K562 (cell line): ENCODE results near the gene MYCBPAP. TPM values are rescaled to one million over a fixed set of nuclear protein-coding genes. Genes with fewer than 3 reads are reported as not detected.

Experiments
- ATAC-seq: fragments of 200-7000 bp; cut with Tn5 transposase; 3 replicates; pipeline ENCODE4 v1.9.1; 2020; ENCODE audit warnings: moderate library complexity
- BruUV-seq: library from RNA; stranded (reverse); fragments of 400-500 nt; replicated peaks from 2 replicates; lab custom pipeline; 2021; lab: Mats Ljungman, UMichigan
- CTCF ChIA-PET: fragments of 300-600 bp; formaldehyde crosslinking; extraction: SDS; loops from one replicate; lab custom pipeline; 2021; ENCODE audit warnings: low intra/inter-chr PET ratio; lab: Yijun Ruan, JAX
- POLR2A ChIA-PET: fragments of 300-600, 350-650 bp; sonication (Branson Sonifier 250); formaldehyde crosslinking; extraction: SDS; loops from one replicate; lab custom pipeline; 2021; ENCODE audit warnings: antibody characterized with exemption, inconsistent platforms; lab: Yijun Ruan, JAX
- DNase-seq, 4 experiments: peaks; one replicate each; pipeline versions ENCODE4 v3.0.0 to v3.0.0-alpha.2; 2011 to 2018; ENCODE audit warnings: low spot score in 3 of 4, mixed read lengths in 3 of 4; ENCODE audit errors: extremely low read depth in 1 of 4
- FAIRE-seq: peaks from 2 replicates; lab custom pipeline; 2011; peaks lifted over from hg19 to GRCh38; lab: Jason Lieb, UNC
- H2AFZ ChIP-seq: 2 replicates; pipeline ENCODE4 v1.6.0; 2011; ENCODE audit warnings: low read depth, low read length, control low read depth, inconsistent platforms
- H3K27ac ChIP-seq: fragments of 200-600 bp; 3 replicates; pipeline ENCODE4 v1.8.0; 2011; ENCODE audit warnings: low read depth, mild to moderate bottlenecking, control low read depth, inconsistent platforms, low read length, moderate library complexity, mixed read lengths; ENCODE audit errors: extremely low read depth
- H3K27me3 ChIP-seq, 2 experiments: fragments of 300-600 bp in 1 of 2; 2 replicates in 1 of 2; 3 replicates in 1 of 2; pipeline versions ENCODE4 v1.6.0 to v1.8.0; 2011; ENCODE audit warnings: inconsistent platforms in 2 of 2, low read length in 2 of 2, mild to moderate bottlenecking in 1 of 2, mixed read lengths in 1 of 2, moderate library complexity in 1 of 2; ENCODE audit not compliant: control insufficient read depth in 2 of 2, insufficient read depth in 2 of 2
- H3K36me3 ChIP-seq: fragments of 300-600 bp; 3 replicates; pipeline ENCODE4 v1.8.0; 2011; ENCODE audit warnings: mild to moderate bottlenecking, low read length, inconsistent platforms; ENCODE audit not compliant: control insufficient read depth, insufficient read depth
- H3K4me1 ChIP-seq, 2 experiments: fragments of 200-600 bp in 1 of 2; replicated peaks in 1 of 2; 2 replicates in 1 of 2; 3 replicates in 1 of 2; pipeline versions ENCODE4 v1.5.1 to v1.8.0; 2011; ENCODE audit warnings: inconsistent platforms in 2 of 2, low read length in 2 of 2, mild to moderate bottlenecking in 1 of 2, mixed read lengths in 1 of 2, moderate library complexity in 1 of 2; ENCODE audit not compliant: control insufficient read depth in 2 of 2, insufficient read depth in 2 of 2
- H3K4me2 ChIP-seq: 2 replicates; pipeline ENCODE4 v1.6.1; 2011; ENCODE audit warnings: low read length, control low read depth, inconsistent platforms, mixed read lengths; ENCODE audit not compliant: insufficient read depth
- H3K4me3 ChIP-seq: fragments of 200-600 bp; sonication (generic), shearing (Covaris generic); 2 replicates; pipeline ENCODE4 v1.5.1; 2016; ENCODE audit warnings: control low read depth, inconsistent platforms
- H3K79me2 ChIP-seq: fragments of 200-600 bp; 3 replicates; pipeline ENCODE4 v1.8.0; 2011; ENCODE audit warnings: low read length, inconsistent platforms; ENCODE audit not compliant: control insufficient read depth, insufficient read depth
- H3K9ac ChIP-seq, 2 experiments: 2 replicates each; pipeline versions ENCODE4 v1.6.0 to v1.6.1; 2011; ENCODE audit warnings: low read depth in 2 of 2, low read length in 2 of 2, control low read depth in 1 of 2, inconsistent platforms in 1 of 2, mild to moderate bottlenecking in 1 of 2, mixed read lengths in 1 of 2; ENCODE audit not compliant: insufficient read depth in 1 of 2
- H3K9me1 ChIP-seq: one replicate; pipeline ENCODE4 v1.6.0; 2011; ENCODE audit warnings: inconsistent platforms, mild to moderate bottlenecking, low read length, moderate library complexity; ENCODE audit not compliant: control insufficient read depth, insufficient read depth
- H3K9me3 ChIP-seq: replicated peaks from 2 replicates; pipeline ENCODE4 v1.5.1; 2011; ENCODE audit warnings: low read depth, low read length, inconsistent platforms; ENCODE audit not compliant: control insufficient read depth, insufficient read depth
- H4K20me1 ChIP-seq: replicated peaks from 2 replicates; pipeline ENCODE4 v1.6.1; 2011; ENCODE audit warnings: low read length, inconsistent platforms, mixed read lengths; ENCODE audit not compliant: control insufficient read depth, insufficient read depth
- ASH1L ChIP-seq: fragments of 450-650 bp; IDR thresholded peaks from 2 replicates; pipeline ENCODE4 v1.6.1; 2018; ENCODE audit warnings: borderline replicate concordance, mild to moderate bottlenecking, low read depth; ENCODE audit not compliant: partially characterized antibody
- CBFA2T2 ChIP-seq: fragments of 450-650 bp; conservative IDR thresholded peaks from 2 replicates; pipeline ENCODE4 v1.6.1; 2017; ENCODE audit warnings: mild to moderate bottlenecking
- E2F1 ChIP-seq: sonication (generic); formaldehyde crosslinking; IDR thresholded peaks from 2 replicates; pipeline ENCODE4 v1.8.1; 2023; ENCODE audit warnings: mild to moderate bottlenecking, missing genetic modification reagents, moderate library complexity
- EWSR1 ChIP-seq: fragments of 450-650 bp; IDR thresholded peaks from 2 replicates; pipeline ENCODE4 v1.6.1; 2018; ENCODE audit warnings: borderline replicate concordance, mild to moderate bottlenecking, low read depth, moderate library complexity; ENCODE audit not compliant: partially characterized antibody
- HMGXB4 ChIP-seq: sonication (generic); formaldehyde crosslinking; IDR thresholded peaks from 2 replicates; pipeline ENCODE4 v1.8.1; 2023; ENCODE audit warnings: mild to moderate bottlenecking, missing genetic modification reagents
- ILK ChIP-seq: fragments of 450-650 bp; IDR thresholded peaks from 2 replicates; pipeline ENCODE4 v1.6.1; 2016; ENCODE audit warnings: missing genetic modification characterization, low read depth, mild to moderate bottlenecking, missing compliant biosample characterization, moderate library complexity, borderline replicate concordance
- MCM2 ChIP-seq: fragments of 450-650 bp; IDR thresholded peaks from 2 replicates; pipeline ENCODE4 v1.6.1; 2017; ENCODE audit warnings: low read depth, mild to moderate bottlenecking
- NCOA4 ChIP-seq: fragments of 450-650 bp; IDR thresholded peaks from 2 replicates; pipeline ENCODE4 v1.6.1; 2018; ENCODE audit warnings: mild to moderate bottlenecking; ENCODE audit not compliant: partially characterized antibody
- PTTG1 ChIP-seq: fragments of 450-650 bp; IDR thresholded peaks from 2 replicates; pipeline ENCODE4 v1.6.1; 2016; ENCODE audit warnings: low read depth, mild to moderate bottlenecking, missing genetic modification characterization, missing compliant biosample characterization
- RAD21 ChIP-seq, 2 experiments: fragments of 250-450 bp in 1 of 2; fragments of 450-650 bp in 1 of 2; sonication (Bioruptor Pico) in 1 of 2; formaldehyde crosslinking in 1 of 2; IDR thresholded peaks in 1 of 2; conservative IDR thresholded peaks in 1 of 2; 2 replicates each; pipeline versions ENCODE4 v1.4.0 to v1.8.0; 2020 to 2022; ENCODE audit warnings: mild to moderate bottlenecking in 2 of 2, moderate library complexity in 1 of 2
- SMARCE1 ChIP-seq: fragments of 450-650 bp; IDR thresholded peaks from 2 replicates; pipeline ENCODE4 v1.7.1; 2016; ENCODE audit warnings: mild to moderate bottlenecking
- TAF9B ChIP-seq: fragments of 450-650 bp; IDR thresholded peaks from 2 replicates; pipeline ENCODE4 v1.6.1; 2018; ENCODE audit warnings: mild to moderate bottlenecking; ENCODE audit not compliant: partially characterized antibody
- U2AF2 ChIP-seq: fragments of 200-400 bp; formaldehyde crosslinking; optimal IDR thresholded peaks from 2 replicates; pipeline ENCODE3; 2017; ENCODE audit warnings: low read depth, mild to moderate bottlenecking, low read length
- XRCC4 ChIP-seq: IDR thresholded peaks from one replicate; pipeline ENCODE4 v1.6.1; 2011; ENCODE audit not compliant: insufficient read depth, insufficient read length; ENCODE audit errors: extremely low read depth
- ZNF140 ChIP-seq: fragments of 250-450 bp; sonication (Bioruptor Pico); IDR thresholded peaks from 2 replicates; pipeline ENCODE4 v1.8.0; 2021; ENCODE audit warnings: moderate library complexity, mild to moderate bottlenecking, inconsistent platforms
- ZNF217 ChIP-seq: sonication (generic); formaldehyde crosslinking; IDR thresholded peaks from 2 replicates; pipeline ENCODE4 v1.8.0; 2022; ENCODE audit warnings: mild to moderate bottlenecking, missing genetic modification reagents
- ZNF766 ChIP-seq: fragments of 200-800 bp; sonication (Bioruptor generic); conservative IDR thresholded peaks from 2 replicates; pipeline ENCODE4 v1.6.1; 2016; ENCODE audit warnings: missing genetic modification characterization, missing compliant biosample characterization
- ZNF830 ChIP-seq: fragments of 250-450 bp; sonication (Bioruptor Pico); IDR thresholded peaks from 2 replicates; pipeline ENCODE4 v1.5.0; 2021; ENCODE audit warnings: mild to moderate bottlenecking
- WGBS: fragments of 100-300 bp; shearing (Covaris generic); methylation state at CpG from one replicate; pipeline ENCODE4 v1.1.6; 2016; ENCODE audit warnings: low coverage, mixed read lengths; ENCODE audit not compliant: insufficient coverage; ENCODE audit errors: missing lambda C conversion rate; 5-methylcytosine and 5-hydroxymethylcytosine counted together
- in situ Hi-C: fragments of 300-500 bp; cut with MboI; formaldehyde crosslinking; loops from 4 replicates; pipeline ENCODE4 v1.15.0; 2018; ENCODE audit warnings: inconsistent platforms, mixed read lengths
- intact Hi-C: fragments of 100-400 bp; cut with micrococcal nuclease; formaldehyde crosslinking; loops from 2 replicates; pipeline ENCODE4 v1.14.2; 2022
- polyA plus RNA-seq, 8 experiments: library from polyadenylated mRNA; depleted of rRNA in 4 of 8; stranded (reverse) in 5 of 8; unstranded in 3 of 8; fragments of >200 nt; fragmentation: Nextera tagmentation in 2 of 8; fragmentation: Illumina TruSeq in 1 of 8; extraction: Ambion mirVana in 2 of 8; extraction: Trizol in 1 of 8; gene quantifications; 2 replicates each; pipeline versions ENCODE4 v1.2.1 to v1.2.3, GENCODE V29; 2011 to 2014; ENCODE audit warnings: inconsistent platforms in 1 of 8, missing spikeins in 1 of 8
- total RNA-seq, 7 experiments: library from RNA; depleted of rRNA in 6 of 7; stranded (reverse); fragments of >200 nt in 6 of 7; fragmentation: Illumina TruSeq in 2 of 7; extraction: Trizol in 2 of 7; gene quantifications; 2 replicates each; pipeline versions ENCODE4 v1.2.1 to v1.2.3, GENCODE V29; 2011 to 2021; ENCODE audit warnings: low replicate concordance in 1 of 7
- TF ChIP-seq, protein P1 (sequence below): sonication (generic); formaldehyde crosslinking; IDR thresholded peaks from 2 replicates; pipeline ENCODE4 v1.8.0; 2022; ENCODE audit warnings: mild to moderate bottlenecking, missing genetic modification reagents

The MYCBPAP gene
- total and polyA plus RNA-seq, 9 of the 15 experiments (the other 6 are each of a cell fraction or from before 2014, with no cell fraction given): not detected

DNA sequence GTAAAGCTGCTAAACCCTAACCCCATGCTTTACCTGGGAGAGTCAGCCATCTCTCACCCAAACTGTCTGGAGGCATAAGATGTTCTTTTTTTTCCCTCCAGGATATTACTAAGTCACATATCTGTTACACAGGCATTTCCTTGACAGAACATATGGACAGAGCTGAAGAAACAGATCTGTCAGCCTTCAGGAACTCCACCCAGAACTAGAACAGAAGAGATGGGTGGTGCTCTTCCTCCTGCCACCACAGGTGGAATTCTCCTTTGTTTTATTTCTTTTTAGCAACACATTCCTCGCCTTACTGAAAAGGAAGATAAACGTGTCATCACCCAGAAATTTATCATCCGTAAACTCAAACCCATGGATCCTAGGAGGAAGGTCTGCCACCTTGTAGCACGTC, 8.8 kb downstream of the MYCBPAP start:
- H4K20me1 ChIP-seq: no peaks in the 10 kb centered on the region
- no peak overlapping the region for H3K9ac ChIP-seq
- POLR2A ChIA-PET: interaction anchor here (1.0 kb wide), 1 partner anchor 15 kb away, joined by 3 read pairs; no protein-coding TSS in a partner anchor
- H3K36me3 ChIP-seq: no peaks in the 10 kb centered on the region
- CTCF ChIA-PET: no interaction called here
- no peaks in the 10 kb centered on the region for H3K9me3 ChIP-seq
- no peak overlapping the region for H3K27ac ChIP-seq
- no peak overlapping the region for H3K4me3 ChIP-seq
- H3K4me1 ChIP-seq: no peaks in the 10 kb centered on the region
- in situ Hi-C loops (no loop called here), intact Hi-C loops (no loop called here)
- TF ChIP-seq TAF9B (no peak), CBFA2T2 (no peak), MCM2 (no peak), HMGXB4 (CRISPR knock-in tag) (no peak), EWSR1 (no peak), NCOA4 (no peak), ZNF140 (CRISPR knock-in tag) (no peak), ASH1L (no peak), E2F1 (CRISPR knock-in tag) (no peak), PTTG1 (no peak), ZNF830 (no peak), RAD21 (CRISPR knock-in tag; conservative IDR thresholded peaks at IDR 0.05 in 1 of 2, IDR thresholded peaks at IDR 0.05 in 1 of 2) (no peak), ILK (no peak), ZNF766 (no peak), ZNF217 (CRISPR knock-in tag) (no peak), SMARCE1 (no peak), U2AF2 (no peak), XRCC4 (no peak)
- TF ChIP-seq, protein P1, sequence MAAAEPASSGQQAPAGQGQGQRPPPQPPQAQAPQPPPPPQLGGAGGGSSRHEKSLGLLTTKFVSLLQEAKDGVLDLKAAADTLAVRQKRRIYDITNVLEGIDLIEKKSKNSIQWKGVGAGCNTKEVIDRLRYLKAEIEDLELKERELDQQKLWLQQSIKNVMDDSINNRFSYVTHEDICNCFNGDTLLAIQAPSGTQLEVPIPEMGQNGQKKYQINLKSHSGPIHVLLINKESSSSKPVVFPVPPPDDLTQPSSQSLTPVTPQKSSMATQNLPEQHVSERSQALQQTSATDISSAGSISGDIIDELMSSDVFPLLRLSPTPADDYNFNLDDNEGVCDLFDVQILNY (CRISPR knock-in tag): no peak
- 18% methylated on average over 4 of the region's 4 CpGs for WGBS
- BruUV-seq: no TSS peak
- H3K27me3 ChIP-seq: peaks cover 12 to 31% of the 10 kb centered on the region in 2 experiments; a peak in 3 of 5 replicates
- H3K4me2 ChIP-seq: no peak overlapping the region
- ATAC-seq (no peak), DNase-seq (no peak), FAIRE-seq (no peak)
- H2AFZ ChIP-seq: no peak overlapping the region
- no peaks in the 10 kb centered on the region for H3K79me2 ChIP-seq
- no peaks in the 10 kb centered on the region for H3K9me1 ChIP-seq
